HG02943 (cell line): Measurements from ENCODE around the gene FFAR3.
"Not testable (repeated sequence)": the region's sequence is repeated elsewhere in the genome, so short reads cannot be mapped to it uniquely, and the experiment has no call there.

Source experiments
- ATAC-seq: cut with Tn5 transposase; IDR thresholded peaks from one replicate; pipeline ENCODE4 v1.9.1; 2021; ENCODE audit warnings: mild to moderate bottlenecking, low read depth, moderate library complexity; ENCODE audit not compliant: unreplicated experiment

The FFAR3 gene

GRCh38 chr19:35370722-35371121 is 12.5 kb downstream of the FFAR3 start, which contains the start of gene GPR42:
GPR42 (plus strand) TSS chr19:35371068; CDS start chr19:35371360, 292 bp downstream.
- ATAC-seq, result no peak

DNA sequence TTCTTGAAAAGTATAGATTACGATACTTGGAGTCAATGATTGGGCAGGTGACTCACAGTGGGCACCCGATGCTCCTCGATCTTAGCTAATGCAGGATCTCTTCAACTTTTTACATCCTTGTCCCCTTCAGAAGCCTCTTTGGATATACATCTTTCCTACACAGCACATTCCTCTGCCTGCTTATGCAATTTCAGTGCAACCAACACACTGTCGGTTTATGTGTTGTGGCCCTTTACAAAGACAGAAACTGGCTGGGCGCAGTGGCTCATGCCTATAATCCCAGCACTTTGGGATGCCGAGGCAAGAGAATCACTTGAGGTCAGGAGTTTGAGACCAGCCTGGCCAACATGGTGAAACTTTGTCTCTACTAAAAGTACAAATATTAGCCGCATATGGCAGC is 15.2 kb downstream of the FFAR3 start:
- no peak for ATAC-seq

DNA sequence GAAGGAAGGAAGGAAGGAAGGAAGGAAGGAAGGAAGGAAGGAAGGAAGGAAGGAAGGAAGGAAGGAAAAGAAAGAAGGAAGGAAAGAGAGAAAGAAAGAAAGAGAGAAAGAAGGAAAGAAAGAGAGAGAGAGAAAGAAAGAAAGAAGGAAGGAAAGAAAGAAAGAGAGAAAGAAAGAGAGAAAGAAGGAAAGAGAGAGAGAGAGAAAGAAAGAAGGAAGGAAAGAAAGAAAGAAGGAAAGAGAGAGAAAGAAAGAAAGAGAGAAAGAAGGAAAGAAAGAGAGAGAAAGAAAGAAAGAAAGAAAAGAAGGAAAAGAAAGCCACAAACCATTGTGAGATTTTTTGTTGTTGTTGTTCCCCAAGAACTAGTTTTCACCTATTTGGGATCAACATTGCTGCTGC is 15.8 kb downstream of the FFAR3 start:
- not testable (repeated sequence) for ATAC-seq

DNA sequence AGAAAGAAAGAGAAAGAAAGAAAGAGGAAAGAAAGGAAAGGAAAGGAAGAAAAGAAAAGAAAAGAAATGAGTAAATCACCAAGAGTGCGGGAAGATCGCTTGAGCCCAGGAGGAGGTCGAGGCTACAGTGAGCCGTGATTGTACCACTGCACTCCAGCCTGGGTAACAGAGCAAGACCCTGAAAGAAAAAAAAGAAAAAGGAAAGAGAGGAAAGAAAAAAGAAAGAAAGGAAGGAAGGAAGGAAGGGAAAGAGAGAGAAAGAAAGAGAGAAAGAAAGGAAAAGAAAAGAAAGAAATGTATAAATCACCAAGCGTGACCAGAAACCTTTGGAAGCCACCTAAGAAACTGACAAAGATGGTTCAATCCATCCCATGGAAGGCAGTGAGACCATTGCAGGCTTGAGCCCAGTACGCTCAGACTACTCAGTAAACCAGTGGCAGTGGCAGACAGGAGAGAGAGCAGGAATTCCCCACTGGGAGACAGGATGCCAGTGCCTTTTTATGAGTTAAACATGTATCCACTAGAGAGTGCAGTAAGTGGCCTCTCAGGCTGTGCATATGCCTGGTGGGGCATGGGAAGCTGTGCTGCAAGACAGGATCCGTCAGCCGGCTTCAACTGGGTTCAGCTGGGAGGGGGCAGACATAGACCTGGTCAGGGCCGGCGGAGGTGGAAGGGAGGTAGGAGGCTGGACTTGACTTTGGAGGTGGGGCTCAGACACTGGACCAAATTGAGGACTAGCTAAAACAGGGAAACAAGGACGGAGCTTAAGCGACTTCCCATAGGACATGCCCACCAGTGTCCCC is 17.4 kb downstream of the FFAR3 start:
- no peak for ATAC-seq

GRCh38 chr19:35377656-35378055 is 19.4 kb downstream of the FFAR3 start:
- no peak for ATAC-seq

- ATAC-seq, result no peak
These were observed 20.1 kb downstream of the FFAR3 start for GRCh38 chr19:35378356-35378755.

DNA sequence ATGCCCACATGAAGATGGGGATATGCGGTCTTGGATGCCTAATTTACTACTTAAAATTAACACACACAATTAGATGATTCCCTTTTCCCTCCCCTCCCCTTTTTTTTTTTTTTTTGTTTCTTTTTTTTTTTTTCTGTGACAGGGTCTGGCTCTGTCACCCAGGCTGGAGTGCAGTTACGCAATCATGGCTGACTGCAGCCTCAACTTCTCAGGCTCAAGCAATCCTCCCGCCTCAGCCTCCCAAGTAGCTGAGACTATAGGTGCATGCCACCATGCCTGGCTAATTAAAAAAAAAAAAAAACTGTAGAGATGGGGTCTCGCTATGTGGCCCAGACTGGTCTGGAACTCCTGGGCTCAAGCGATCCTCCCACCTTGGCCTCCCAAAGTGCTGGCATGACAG is 21.3 kb downstream of the FFAR3 start:
- ATAC-seq, result not testable (repeated sequence)

DNA sequence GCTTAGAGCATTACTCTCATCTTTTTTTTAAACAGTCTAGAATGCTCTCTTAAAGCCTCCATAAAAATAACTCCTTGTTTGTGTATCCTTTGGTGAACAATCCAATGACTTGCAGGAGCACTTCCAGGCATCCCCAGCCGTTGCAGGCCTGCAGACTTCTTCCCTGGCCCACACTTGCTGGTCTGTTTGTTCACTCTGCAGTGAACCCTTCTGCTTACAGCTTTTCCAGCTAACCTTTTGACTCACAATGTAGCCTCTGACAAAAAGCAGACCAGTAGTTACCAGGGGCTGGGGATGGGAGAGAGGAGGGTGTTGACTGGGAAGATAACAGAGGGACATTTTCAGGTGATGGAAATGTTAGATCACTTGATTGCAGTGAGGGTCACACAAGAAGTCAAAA is 21.7 kb downstream of the FFAR3 start:
- no peak for ATAC-seq

DNA sequence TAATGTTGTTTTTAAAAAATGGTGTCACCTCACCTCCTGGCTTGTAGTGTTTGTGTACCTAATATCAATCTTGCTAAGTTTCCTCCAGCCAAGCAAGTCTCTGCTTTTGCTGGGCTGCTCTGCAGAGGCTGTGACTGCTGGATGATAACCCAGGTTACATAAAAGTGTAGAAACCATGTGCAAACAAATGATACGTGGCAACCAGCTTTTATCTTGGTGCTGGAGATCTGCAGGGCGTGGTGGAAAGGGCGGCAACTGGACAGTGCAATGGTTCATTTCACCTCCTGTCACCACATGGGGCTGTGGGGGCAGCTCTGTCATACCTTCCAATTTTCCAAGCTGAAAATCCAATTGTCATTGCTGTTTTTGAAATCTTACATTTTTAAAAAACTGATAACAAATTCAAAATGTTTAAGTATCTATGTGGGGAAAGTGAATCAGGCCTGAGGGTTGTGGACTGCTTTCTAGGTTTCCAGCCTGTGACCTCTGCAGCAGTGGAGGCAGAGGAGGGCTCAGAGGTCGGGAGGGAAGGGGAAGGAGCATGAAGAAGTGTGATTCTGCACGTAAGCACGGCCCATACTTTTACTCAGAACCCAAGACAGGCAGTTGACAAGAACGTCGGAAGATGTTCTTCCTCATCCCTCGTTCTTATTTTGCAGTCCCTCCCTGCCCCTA is 22.3 kb downstream of the FFAR3 start:
- no peak for ATAC-seq

DNA sequence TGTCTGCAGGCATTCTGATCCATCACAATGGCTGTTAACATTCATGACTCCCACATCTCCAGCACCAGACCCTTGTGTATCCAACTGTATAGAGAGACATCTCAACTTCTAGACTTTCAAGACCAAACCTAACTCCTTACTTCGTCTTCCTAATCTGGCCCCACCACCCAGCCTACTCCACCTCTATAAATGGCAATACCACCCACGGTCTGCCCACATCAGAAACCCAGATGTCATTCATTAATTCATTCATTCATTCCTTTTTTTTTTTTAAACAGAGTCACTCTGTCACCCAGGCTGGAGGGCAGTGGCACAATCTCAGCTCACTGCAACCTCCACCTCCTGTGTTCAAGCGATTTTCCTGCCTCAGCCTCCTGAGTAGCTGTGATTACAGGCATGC is 23.1 kb downstream of the FFAR3 start:
- ATAC-seq, result no peak

- ATAC-seq, result no peak
These were observed 23.7 kb downstream of the FFAR3 start for GRCh38 chr19:35381926-35382325.

GRCh38 chr19:35383536-35383935 is 25.3 kb downstream of the FFAR3 start:
- ATAC-seq, result no peak

DNA sequence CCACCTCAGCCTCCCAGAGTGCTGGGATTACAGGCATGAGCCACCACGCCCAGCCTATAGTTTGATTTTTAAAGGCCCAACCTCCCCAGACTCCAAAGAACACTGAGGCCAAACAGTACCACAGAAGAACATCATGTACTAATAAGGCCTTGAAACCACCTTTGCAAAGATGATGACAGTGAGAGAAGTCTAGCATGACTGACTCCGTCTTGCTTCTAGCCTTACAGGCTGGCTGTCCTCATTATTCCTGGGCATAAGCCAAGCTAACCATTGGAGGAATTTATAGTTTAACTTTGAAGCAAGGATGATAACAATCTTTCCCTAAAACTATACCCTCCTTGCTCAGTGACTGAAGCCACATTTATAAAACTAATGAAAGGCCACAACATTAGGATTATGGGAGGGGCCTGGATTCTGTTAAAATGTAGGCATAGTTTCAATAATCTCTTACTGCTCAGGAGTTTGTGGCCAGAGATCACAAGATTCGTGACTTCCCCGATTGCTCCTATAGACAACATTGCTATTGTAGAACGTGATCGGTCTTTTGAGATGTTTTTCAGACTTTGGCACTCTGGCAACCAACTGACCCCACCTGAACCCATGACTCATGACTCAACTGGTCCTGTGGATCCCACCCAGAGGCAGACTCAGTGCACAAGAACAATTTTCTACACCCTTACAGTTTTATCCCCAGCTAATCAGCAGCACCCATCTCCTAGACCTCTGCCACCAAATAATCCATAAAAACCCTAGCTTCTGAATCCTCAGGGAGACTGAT is 30.2 kb downstream of the FFAR3 start:
- ATAC-seq, result no peak

DNA sequence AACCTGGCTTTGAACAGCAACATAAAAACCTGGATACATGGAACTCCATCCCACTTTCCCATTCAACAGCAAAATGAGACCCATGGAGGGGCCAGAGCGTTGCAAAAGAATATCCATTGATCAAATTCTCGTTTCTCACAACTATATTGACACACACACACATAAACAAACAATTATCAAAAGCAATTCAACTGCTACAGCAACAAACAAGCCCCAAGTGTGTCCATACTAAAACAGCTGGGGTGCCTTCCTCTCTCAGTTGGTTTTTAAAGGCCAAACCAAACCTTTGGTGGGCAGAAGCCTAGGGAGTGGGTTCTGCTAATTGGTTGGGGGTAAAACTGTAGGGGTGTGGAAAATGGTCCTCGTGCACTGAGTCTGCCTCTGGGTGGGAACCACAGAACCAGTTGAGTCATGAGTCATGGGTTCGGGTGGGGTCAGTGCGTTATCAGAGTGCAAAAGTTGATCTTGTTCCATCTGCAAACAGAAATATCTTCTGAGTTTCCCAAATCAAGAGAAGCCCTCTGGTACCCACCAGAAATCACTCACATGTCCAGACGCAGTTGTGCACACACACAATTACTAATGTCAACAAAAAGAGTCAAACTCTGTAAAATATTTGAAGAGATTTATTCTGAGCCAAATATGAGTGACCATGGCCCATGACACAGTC is 31.1 kb downstream of the FFAR3 start:
- no peak for ATAC-seq

- ATAC-seq, result no peak
These were observed 34.8 kb downstream of the FFAR3 start for GRCh38 chr19:35392742-35393715.

DNA sequence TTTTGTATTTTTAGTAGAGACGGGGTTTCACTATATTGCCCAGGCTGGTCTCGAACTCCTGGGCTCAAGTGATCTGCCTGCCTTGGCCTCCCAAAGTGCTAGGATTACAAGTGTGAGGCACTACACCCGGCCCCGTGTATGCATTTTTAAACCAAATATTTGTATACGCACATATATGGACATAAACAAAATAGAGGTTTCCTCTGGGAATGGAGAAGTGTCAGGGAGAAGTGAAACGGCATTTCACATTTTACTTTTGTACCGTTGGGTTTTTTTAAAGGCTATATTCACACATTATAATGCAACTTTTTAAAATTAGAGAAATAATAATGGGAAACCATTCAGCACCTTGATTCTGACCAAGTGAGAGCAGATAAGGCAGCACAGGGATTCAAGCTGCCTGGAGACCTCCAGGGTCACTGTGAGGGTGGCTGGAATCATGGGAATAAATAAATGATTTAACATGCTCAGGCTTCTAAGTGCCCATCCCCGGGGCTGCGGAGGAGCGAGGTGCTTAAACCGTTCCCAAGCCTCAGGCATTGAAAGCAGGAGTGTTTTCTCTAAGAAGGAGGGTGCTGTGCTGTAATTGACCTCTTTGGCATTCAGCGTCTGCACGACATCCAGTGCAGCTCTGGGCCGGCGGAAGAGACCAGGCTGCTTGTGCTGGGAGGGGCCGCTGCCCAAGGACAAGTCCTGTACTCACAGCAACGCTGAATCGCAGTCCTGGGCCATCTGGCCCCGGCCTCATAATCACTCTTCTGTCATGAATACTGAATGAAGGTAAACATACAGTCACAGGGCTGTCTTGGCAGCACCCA is 37.3 kb downstream of the FFAR3 start:
- ATAC-seq, result no peak

DNA sequence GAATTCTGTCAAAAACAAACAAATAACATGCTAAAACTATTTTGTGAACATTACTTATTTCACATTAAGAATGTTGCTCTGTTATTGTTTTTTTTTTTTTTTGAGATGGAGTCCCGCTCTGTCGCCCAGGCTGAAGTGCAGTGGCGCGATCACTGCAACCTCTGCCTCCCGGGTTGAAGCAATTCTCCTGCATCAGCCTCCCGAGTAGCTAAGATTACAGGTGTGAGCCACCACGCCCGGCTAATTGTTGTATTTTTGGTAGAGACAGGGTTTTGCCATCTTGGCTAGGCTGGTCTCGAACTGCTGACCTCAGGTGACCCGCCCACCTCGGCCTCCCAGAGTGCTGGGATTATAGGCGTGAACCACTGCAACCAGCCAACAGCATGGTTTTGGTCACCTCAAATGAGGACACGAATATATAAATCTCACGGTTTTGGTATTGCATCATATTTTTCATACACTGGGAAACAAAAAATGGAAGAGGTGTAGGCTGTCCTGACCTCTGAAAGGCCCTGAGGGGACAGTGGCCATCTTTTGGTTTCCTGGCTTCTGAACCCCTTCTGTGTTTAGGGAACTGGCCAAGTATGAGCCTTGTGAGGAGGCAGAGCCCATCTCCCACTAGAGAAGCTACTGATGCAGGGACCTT is 38.1 kb downstream of the FFAR3 start:
- no peak for ATAC-seq

DNA sequence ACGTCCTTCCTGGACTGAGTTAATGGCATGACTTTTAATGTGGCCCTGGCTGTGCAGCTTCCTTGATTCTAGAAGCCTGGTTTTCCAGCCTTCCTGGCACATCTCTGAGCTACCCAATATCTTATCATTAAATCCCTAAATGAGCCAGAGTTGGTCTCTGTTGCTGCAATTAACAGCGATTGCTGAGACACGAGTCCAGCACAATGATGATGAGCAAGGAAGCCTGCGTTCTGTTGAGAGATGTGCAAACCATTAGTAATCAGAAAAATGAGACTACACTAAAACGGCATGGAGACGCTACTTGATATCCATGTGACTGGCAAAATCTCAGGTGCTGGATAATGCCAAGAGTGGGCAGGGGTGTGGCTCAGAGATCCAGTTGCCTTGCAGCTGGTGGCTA is 38.8 kb downstream of the FFAR3 start:
- ATAC-seq, result no peak
